Kidney glomerular epithelial cell (primary cell): ENCODE data around the gene ITPR1.
"Not testable (repeated sequence)": the region's sequence is repeated elsewhere in the genome, so short reads cannot be mapped to it uniquely, and the experiment has no call there.

ENCODE experiments used
- DNase-seq: peaks from one replicate; lab custom pipeline; 2025; lab: John Stamatoyannopoulos, UW

The ITPR1 gene

GRCh38 chr3:4493014-4493940 is at the start of gene ITPR1:
TSS of gene ITPR1 (plus strand) at chr3:4493348. CDS start at chr3:4516492, 23,144 bp downstream.
- peak; percentile 98 for DNase-seq

GRCh38 chr3:4447295-4447999 is 45.7 kb upstream of the ITPR1 start:
- no peak for DNase-seq

GRCh38 chr3:4448187-4448586 is 45.0 kb upstream of the ITPR1 start:
- DNase-seq: no peak

GRCh38 chr3:4449043-4449805 is 43.9 kb upstream of the ITPR1 start:
- DNase-seq: no peak

GRCh38 chr3:4454142-4454541 is 39.0 kb upstream of the ITPR1 start:
- no peak for DNase-seq

- not testable (repeated sequence) for DNase-seq
These were observed 36.4 kb upstream of the ITPR1 start for GRCh38 chr3:4456780-4457179.

GRCh38 chr3:4458961-4459360 is 34.2 kb upstream of the ITPR1 start:
- DNase-seq: no peak

- DNase-seq: no peak
These were observed 32.8 kb upstream of the ITPR1 start for GRCh38 chr3:4460334-4460733.

GRCh38 chr3:4461468-4462090 is 31.6 kb upstream of the ITPR1 start:
- DNase-seq: no peak

- DNase-seq: no peak
These were observed 30.6 kb upstream of the ITPR1 start for GRCh38 chr3:4462369-4463040.

- DNase-seq: no peak
These were observed 28.6 kb upstream of the ITPR1 start for GRCh38 chr3:4464576-4464975.

- peak; percentile 75 for DNase-seq
These were observed 26.2 kb upstream of the ITPR1 start, which contains the start of gene SUMF1 for GRCh38 chr3:4466741-4467521. TSS of gene SUMF1 (minus strand) at chr3:4467269. CDS start at chr3:4467245, 24 bp downstream.

GRCh38 chr3:4467522-4467867 is 25.7 kb upstream of the ITPR1 start:
- no peak for DNase-seq

- DNase-seq: no peak
These were observed 21.2 kb upstream of the ITPR1 start for GRCh38 chr3:4471907-4472306.

- no peak for DNase-seq
These were observed 20.8 kb upstream of the ITPR1 start for GRCh38 chr3:4472312-4472711.

- no peak for DNase-seq
These were observed 20.4 kb upstream of the ITPR1 start for GRCh38 chr3:4472766-4473165.

- peak; percentile 64 for DNase-seq
These were observed 18.3 kb upstream of the ITPR1 start for GRCh38 chr3:4474683-4475490.

- no peak for DNase-seq
These were observed 17.3 kb upstream of the ITPR1 start for GRCh38 chr3:4475804-4476203.

GRCh38 chr3:4476496-4476895 is 16.7 kb upstream of the ITPR1 start:
- DNase-seq: no peak

- no peak for DNase-seq
These were observed 14.9 kb upstream of the ITPR1 start for GRCh38 chr3:4478261-4478660.
